HepG2 (cell line): ENCODE measurements around the gene BBLN. TPM values are rescaled to one million over a fixed set of nuclear protein-coding genes. Genes with fewer than 3 reads are reported as not detected.
"Not testable (repeated sequence)": the region's sequence is repeated elsewhere in the genome, so short reads cannot be mapped to it uniquely, and the experiment has no call there.

Experiments used
- BHLHE40 ChIP-seq: IDR thresholded peaks from 2 replicates; pipeline ENCODE4 v1.6.1; 2011; ENCODE audit warnings: low read length, improper control_type of control experiment
- DR1 ChIP-seq: sonication (generic); formaldehyde crosslinking; IDR thresholded peaks from 2 replicates; pipeline ENCODE4 v1.8.0; 2021; ENCODE audit warnings: mild to moderate bottlenecking, missing genetic modification reagents, inconsistent platforms
- ERF ChIP-seq: IDR thresholded peaks from 2 replicates; pipeline ENCODE4 v1.6.1; 2018; ENCODE audit warnings: missing biosample characterization, missing genetic modification reagents
- ETV5 ChIP-seq: IDR thresholded peaks from 2 replicates; pipeline ENCODE4 v1.6.1; 2018; ENCODE audit warnings: missing biosample characterization, missing genetic modification reagents, inconsistent platforms, borderline replicate concordance
- GABPA ChIP-seq, 2 experiments: IDR thresholded peaks; 2 replicates each; pipeline ENCODE4 v1.6.1; 2011 to 2016; ENCODE audit warnings: low read depth in 2 of 2, low read length in 1 of 2, missing biosample characterization in 1 of 2, missing genetic modification characterization in 1 of 2
- GATAD2A ChIP-seq: IDR thresholded peaks from 2 replicates; pipeline ENCODE4 v1.6.1; 2016
- HMG20A ChIP-seq: IDR thresholded peaks from 2 replicates; pipeline ENCODE4 v1.6.1; 2016; ENCODE audit warnings: borderline replicate concordance
- HNF1A ChIP-seq, 2 experiments: sonication (generic) in 1 of 2; formaldehyde crosslinking in 1 of 2; IDR thresholded peaks; 2 replicates each; pipeline versions ENCODE4 v1.4.0 to v1.6.1; 2016 to 2020; ENCODE audit warnings: borderline replicate concordance in 1 of 2, low read depth in 1 of 2, mild to moderate bottlenecking in 1 of 2, missing genetic modification reagents in 1 of 2
- HNF1B ChIP-seq: sonication (generic); formaldehyde crosslinking; IDR thresholded peaks from 2 replicates; pipeline ENCODE4 v1.5.1; 2020; ENCODE audit warnings: mild to moderate bottlenecking, moderate library complexity, missing genetic modification reagents
- KAT8 ChIP-seq: IDR thresholded peaks from 2 replicates; pipeline ENCODE4 v1.6.1; 2016; ENCODE audit warnings: missing genetic modification reagents, missing compliant biosample characterization
- KLF6 ChIP-seq: IDR thresholded peaks from 2 replicates; pipeline ENCODE4 v1.8.0; 2016; ENCODE audit warnings: missing biosample characterization, missing genetic modification reagents
- NFYC ChIP-seq: IDR thresholded peaks from 2 replicates; pipeline ENCODE4 v1.6.1; 2016; ENCODE audit warnings: missing genetic modification reagents, missing compliant biosample characterization
- PITX1 ChIP-seq: sonication (generic); formaldehyde crosslinking; IDR thresholded peaks from 2 replicates; pipeline ENCODE4 v1.5.1; 2020; ENCODE audit warnings: mild to moderate bottlenecking, missing genetic modification reagents
- POLR2AphosphoS5 ChIP-seq: IDR thresholded peaks from 2 replicates; pipeline ENCODE4 v1.6.1; 2012; ENCODE audit warnings: low read depth, low read length
- PRDM10 ChIP-seq: sonication (generic); formaldehyde crosslinking; IDR thresholded peaks from 2 replicates; pipeline ENCODE4 v1.4.0; 2020; ENCODE audit warnings: low read depth, missing genetic modification reagents
- RAD51 ChIP-seq: fragments of 450-650 bp; IDR thresholded peaks from 2 replicates; pipeline ENCODE4 v1.6.1; 2016; ENCODE audit warnings: borderline replicate concordance
- RXRB ChIP-seq: IDR thresholded peaks from 2 replicates; pipeline ENCODE4 v1.6.1; 2016; ENCODE audit warnings: borderline replicate concordance, missing genetic modification reagents, missing compliant biosample characterization
- SOX5 ChIP-seq: IDR thresholded peaks from 2 replicates; pipeline ENCODE4 v1.6.1; 2016; ENCODE audit warnings: borderline replicate concordance
- TBX2 ChIP-seq: sonication (generic); formaldehyde crosslinking; IDR thresholded peaks from 2 replicates; pipeline ENCODE4 v1.5.0; 2020; ENCODE audit warnings: missing genetic modification reagents, mild to moderate bottlenecking, borderline replicate concordance
- ZNF563 ChIP-seq: sonication (generic); formaldehyde crosslinking; IDR thresholded peaks from 2 replicates; pipeline ENCODE4 v1.8.0; 2022; ENCODE audit warnings: mild to moderate bottlenecking, moderate library complexity, missing genetic modification reagents
- ZNF788 ChIP-seq: sonication (generic); formaldehyde crosslinking; IDR thresholded peaks from 2 replicates; pipeline ENCODE4 v1.5.0; 2020; ENCODE audit warnings: mild to moderate bottlenecking, missing genetic modification reagents, borderline replicate concordance
- polyA plus RNA-seq, 8 experiments: library from polyadenylated mRNA; depleted of rRNA in 3 of 8; stranded (reverse) in 7 of 8; unstranded in 1 of 8; fragments of >200 nt; fragmentation: Illumina TruSeq in 4 of 8; extraction: Trizol in 4 of 8; gene quantifications; 2 replicates each; pipeline versions ENCODE4 v1.2.1 to v1.2.3, GENCODE V29; 2011 to 2016; ENCODE audit warnings: low read depth in 4 of 8, missing spikeins in 1 of 8, mixed read lengths in 1 of 8; ENCODE audit not compliant: insufficient read depth in 1 of 8
- total RNA-seq, 5 experiments: library from RNA; depleted of rRNA; stranded (reverse); fragments of >200 nt; fragmentation: Illumina TruSeq; extraction: Trizol; gene quantifications; 2 replicates each; pipeline ENCODE4 v1.2.3, GENCODE V29; 2016; ENCODE audit warnings: low read depth in 1 of 5

The BBLN gene
- total and polyA plus RNA-seq, 2 of the 13 experiments (the other 11 are each of a cell fraction or from before 2014, with no cell fraction given) = 27.6 to 33.1 TPM

GRCh38 chr9:128132139-128132538, 27.9 kb upstream of the BBLN start (continued):
- TF ChIP-seq ETV5 (CRISPR knock-in tag) (0 out of 2 replicates have a peak, but pooled peaks have one; percentile 38), RXRB (peak; percentile 66; the same call in 1 of the 2 replicates), HNF1A (IDR thresholded peaks at IDR 0.05; ENCODE audit: low read depth) (peak; percentile 88), HNF1A (CRISPR knock-in tag; IDR thresholded peaks at IDR 0.05; ENCODE audit: borderline replicate concordance) (peak; percentile 94), TBX2 (CRISPR knock-in tag) (peak; percentile 73), PITX1 (CRISPR knock-in tag) (peak; percentile 37), KLF6 (CRISPR knock-in tag) (peak; percentile 39; the same call in 1 of the 2 replicates), KAT8 (CRISPR knock-in tag) (peak; percentile 70), ZNF788 (CRISPR knock-in tag) (peak; percentile 55; the same call in 1 of the 2 replicates), POLR2AphosphoS5 (peak; percentile 78), RAD51 (peak; percentile 23; the same call in 1 of the 2 replicates), GABPA (CRISPR knock-in tag; IDR thresholded peaks at IDR 0.05; ENCODE audit: low read depth) (peak; percentile 41; the same call in 1 of the 2 replicates), GATAD2A (CRISPR knock-in tag) (0 out of 2 replicates have a peak, but pooled peaks have one; percentile 48), ZNF563 (CRISPR knock-in tag) (0 out of 2 replicates have a peak, but pooled peaks have one; percentile 24), SOX5 (CRISPR knock-in tag) (peak; percentile 75; the same call in 1 of the 2 replicates), ERF (CRISPR knock-in tag) (peak; percentile 23; the same call in 1 of the 2 replicates), BHLHE40 (peak; percentile 58; the same call in 1 of the 2 replicates), PRDM10 (CRISPR knock-in tag) (0 out of 2 replicates have a peak, but pooled peaks have one; percentile 69), HMG20A (CRISPR knock-in tag) (peak; percentile 32; the same call in 1 of the 2 replicates), HNF1B (CRISPR knock-in tag) (peak; percentile 95), DR1 (CRISPR knock-in tag) (peak; percentile 86), NFYC (CRISPR knock-in tag) (peak; percentile 52)
- TF ChIP-seq GABPA (IDR thresholded peaks at IDR 0.05; ENCODE audit: low read depth, low read length) = not testable (repeated sequence)
